Stimulated activated CD8-positive, alpha-beta memory T cell treated with anti-CD3 and anti-CD28 coated beads, Interleukin-7, amount 100 ng/mL, for 1 hour (primary cell): Measurements from ENCODE around the gene GMPS.
"Not testable (repeated sequence)": the region's sequence is repeated elsewhere in the genome, so short reads cannot be mapped to it uniquely, and the experiment has no call there.

ENCODE experiments used
- DNase-seq, 2 donors: peaks; one replicate each; pipeline ENCODE4 v3.0.0-alpha.2; 2020; ENCODE audit warnings: low read depth in 2 of 2

GMPS gene

GRCh38 chr3:155941354-155941753, 70.9 kb downstream of the GMPS start:
- no peak for DNase-seq

GRCh38 chr3:155944081-155944480, 73.6 kb downstream of the GMPS start:
- no peak for DNase-seq

DNA sequence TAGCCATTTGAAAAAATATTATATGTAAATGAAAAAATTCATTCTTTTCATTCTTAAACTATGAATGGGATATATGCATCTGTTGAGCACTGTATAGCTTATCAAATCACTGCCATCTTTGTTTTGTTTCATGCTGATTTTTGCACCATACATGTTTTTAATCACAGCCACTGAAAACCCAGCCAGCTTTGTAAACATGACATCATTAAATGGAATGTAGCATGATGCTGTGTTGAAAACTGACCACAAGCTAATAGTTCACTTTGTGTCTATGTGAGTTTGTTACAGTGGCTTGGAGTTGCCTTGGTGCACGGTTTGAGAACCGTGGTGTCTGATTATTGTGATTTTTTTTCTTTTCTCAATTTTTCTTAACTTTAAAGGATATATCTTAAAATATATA, 75.7 kb downstream of the GMPS start:
- DNase-seq: no peak

DNA sequence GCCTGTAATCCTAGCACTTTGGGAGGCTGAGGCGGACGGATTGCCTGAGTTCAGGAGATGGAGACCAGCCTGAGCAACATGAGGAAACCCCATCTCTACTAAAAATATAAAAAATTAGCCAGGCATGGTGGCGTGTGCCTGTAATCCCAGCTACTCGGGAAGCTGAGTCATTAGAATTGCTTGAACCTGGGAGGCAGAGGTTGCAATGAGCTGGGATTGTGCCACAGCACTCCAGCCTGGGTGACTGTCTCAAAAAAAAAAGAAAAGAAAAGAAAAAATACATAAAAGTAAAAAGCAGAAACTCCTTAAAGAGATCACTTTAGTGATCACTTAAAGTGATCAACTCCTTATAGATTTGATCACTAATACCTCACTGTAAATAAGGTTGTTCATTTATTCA, 78.0 kb downstream of the GMPS start:
- no peak for DNase-seq

DNA sequence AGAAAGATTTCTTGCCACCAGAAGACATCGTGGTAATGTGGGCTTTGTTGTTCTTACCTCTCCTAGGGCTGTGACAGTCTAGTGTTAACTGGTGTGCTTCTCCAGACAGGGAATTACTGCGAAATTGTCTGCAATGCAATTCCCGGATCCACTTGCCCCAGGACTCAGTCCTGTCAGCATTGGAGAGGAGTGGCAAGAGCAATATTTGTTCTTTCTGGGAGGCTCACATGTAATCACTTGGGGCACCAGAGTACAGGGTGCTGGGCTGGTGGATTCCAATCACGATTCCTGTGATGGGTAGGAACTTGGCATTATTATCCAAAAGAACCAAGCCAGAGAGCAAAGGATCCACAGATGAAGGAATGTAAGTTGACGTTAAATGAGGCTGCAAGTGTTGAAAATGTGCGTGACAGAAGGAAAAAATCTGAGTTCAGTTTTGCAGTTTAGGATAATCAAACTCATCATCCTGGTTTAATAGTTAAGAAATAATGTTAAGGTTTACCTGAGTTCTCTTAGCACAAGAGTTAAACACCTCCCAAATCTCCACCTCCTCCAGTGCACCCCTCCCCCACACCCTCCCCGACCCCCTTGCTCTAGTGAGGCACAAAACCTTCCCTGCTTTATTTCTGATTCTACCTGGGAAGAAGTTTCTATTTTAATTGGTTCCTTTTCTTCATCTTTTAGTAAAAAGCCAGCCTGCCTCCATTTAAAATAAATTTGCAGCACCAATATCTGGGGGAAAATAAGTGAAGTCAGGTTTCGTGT, 79.2 kb downstream of the GMPS start:
- no peak for DNase-seq

- no peak for DNase-seq
These were observed 86.3 kb downstream of the GMPS start for GRCh38 chr3:155956508-155957411.

- no peak for DNase-seq
These were observed 87.0 kb downstream of the GMPS start for GRCh38 chr3:155957412-155957880.

GRCh38 chr3:155958676-155959075, 88.2 kb downstream of the GMPS start:
- DNase-seq: no peak

- DNase-seq: no peak
These were observed 89.6 kb downstream of the GMPS start for GRCh38 chr3:155960060-155960459.

DNA sequence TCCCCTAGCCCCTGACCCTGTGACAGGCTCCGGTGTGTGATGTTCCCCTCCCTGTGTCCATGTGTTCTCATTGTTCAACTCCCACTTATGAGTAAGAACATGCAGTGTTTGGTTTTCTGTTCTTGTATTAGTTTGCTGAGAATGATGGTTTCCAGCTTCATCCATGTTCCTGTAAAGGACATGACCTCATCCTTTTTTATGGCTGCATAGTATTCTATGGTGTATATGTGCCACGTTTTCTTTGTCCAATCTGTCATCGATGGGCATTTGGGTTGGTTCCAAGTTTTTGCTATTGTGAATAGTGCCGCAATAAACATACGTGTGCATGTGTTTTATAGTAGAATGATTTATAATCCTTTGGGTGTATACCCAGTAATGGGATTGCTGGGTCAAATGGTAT, 90.6 kb downstream of the GMPS start:
- not testable (repeated sequence) for DNase-seq

- DNase-seq: no peak
These were observed 93.1 kb downstream of the GMPS start for GRCh38 chr3:155963570-155963969.

- no peak for DNase-seq
These were observed 99.9 kb downstream of the GMPS start for GRCh38 chr3:155970398-155970797.

DNA sequence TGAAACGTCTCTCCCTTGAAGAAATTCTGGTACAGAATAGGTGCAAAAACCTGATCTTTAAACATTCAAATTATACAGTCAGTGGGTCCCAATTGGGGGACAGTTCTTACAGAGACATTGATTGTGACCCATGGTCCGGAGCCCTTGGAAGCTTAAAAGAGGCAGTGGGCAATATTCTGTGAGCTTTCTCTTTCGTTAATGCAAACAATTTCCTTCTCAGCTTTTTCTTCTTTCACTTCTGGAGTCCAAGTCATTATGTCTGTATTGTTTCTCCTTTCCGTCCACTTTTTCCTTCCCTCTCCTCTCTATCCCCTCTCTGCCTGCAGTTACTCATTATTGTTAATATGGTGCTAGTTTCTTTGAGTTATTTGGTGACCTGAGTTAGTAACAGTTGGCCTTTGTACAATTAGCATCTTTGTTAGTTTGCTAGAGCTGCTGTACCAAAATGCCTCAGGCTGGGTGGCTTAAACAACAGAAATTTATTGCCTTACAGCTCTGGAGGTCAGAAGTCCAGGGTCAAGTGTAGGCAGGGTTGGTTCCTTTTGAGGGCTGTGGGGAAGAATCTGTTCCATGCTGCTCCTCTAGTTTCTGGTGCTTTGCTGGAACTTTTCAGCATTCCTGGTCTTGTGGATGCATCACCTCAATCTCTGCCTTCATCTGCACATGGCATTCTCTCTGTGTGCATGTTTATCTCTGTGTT, 102.6 kb downstream of the GMPS start:
- no peak for DNase-seq

DNA sequence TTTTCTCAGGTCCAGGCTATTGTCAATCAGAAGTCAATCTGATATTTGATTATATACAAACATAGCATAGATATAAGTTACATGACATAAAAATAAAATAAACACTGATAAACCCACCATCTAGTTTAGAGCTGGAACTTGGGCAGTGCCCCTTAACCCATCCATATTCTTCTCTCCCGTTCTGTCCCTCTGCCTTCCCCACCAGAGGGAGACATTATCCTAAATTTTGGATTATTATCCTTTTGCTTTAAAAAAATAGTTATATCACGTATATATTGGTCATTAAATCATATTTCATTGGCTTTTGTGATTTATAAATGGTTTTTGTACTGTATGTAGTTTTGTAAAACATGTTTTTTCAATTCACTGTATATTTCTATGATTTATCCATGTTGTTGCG, 107.9 kb downstream of the GMPS start:
- DNase-seq: no peak

DNA sequence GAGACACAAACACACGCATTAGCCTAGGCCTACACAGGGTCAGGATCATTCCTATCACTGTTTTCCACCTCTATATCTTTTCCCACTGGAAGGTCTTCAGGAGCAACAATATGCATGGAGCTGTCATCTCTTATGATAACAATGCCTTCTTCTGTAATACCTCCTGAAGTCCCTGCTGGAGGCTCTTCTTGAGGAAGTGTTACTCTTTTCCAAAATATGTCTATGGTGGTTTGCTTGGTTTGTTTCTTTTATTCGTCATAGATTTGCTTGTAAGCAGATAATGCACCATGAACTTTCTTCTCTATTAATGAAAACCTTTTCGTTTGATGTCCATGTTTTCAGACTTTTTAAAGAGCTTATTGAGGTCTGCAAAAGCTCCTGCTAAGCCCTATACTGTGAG, 109.3 kb downstream of the GMPS start:
- DNase-seq: no peak

GRCh38 chr3:155981669-155982068, 111.2 kb downstream of the GMPS start:
- DNase-seq: no peak

GRCh38 chr3:155983834-155984474, 113.5 kb downstream of the GMPS start:
- no peak for DNase-seq

DNA sequence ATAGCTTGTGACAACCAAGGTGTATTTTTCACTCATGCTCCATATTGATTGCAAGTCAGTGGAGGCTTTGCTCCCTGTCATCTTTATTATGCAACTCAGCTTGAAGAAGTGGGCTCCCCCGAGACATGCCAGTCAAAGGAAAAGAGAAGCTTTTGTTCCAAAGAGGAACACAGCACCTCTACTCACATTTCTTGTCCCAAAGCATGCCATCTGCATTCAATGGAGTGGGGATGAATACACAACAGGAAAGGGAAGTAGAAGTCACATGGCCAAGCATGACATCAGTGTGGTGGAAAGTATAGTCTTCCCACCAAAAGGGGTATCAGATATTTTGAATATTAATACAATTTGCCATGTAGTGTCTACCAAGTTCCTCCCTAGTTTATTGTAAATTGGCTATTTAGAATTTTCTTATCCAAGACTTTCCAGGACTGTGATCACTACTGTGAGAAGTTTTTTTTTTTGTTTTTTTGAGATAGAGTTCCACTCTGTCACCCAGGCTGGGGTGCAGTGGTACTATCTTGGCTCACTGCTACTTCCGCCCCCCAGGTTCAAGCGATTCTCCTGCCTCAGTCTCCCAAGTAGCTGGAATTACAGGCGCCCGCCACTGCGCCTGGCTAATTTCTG, 114.5 kb downstream of the GMPS start:
- DNase-seq: no peak

DNA sequence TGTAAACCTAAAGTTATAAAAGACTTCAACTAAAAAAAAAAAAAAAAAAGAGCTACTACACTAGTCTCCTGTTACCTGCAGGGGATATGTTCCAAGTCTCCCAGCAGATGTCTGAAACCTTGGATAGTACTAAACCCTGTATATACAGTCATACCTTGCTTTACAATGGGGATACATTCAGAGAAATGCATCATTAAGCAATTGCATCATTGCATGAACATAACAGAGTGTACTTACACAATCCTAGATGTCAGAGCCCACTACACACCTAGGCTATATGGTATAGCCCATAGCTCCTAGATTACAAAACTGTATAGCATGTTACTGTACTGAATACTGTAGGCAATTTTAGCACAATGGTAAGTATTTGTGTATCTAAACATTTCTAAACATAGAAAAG, 119.1 kb downstream of the GMPS start:
- no peak for DNase-seq

DNA sequence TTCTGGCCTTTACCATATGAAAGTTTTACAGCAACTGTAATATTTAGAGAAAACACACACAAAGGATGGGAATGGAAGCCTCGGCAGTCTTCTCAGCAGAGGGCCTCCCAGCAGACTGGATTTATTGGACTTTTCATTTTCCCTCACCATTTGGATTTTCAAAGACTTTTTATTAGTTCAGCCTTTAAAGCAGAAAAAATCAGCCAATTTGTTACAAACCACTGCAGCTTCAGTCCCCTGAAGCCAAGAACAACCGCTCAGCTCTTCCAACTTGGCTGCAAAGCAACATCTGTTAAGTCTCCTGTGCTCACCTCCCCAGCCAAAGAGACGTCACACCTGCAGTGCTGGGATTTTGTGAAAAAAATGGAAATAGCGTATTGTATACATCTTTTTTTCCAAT, 120.8 kb downstream of the GMPS start:
- no peak for DNase-seq

DNA sequence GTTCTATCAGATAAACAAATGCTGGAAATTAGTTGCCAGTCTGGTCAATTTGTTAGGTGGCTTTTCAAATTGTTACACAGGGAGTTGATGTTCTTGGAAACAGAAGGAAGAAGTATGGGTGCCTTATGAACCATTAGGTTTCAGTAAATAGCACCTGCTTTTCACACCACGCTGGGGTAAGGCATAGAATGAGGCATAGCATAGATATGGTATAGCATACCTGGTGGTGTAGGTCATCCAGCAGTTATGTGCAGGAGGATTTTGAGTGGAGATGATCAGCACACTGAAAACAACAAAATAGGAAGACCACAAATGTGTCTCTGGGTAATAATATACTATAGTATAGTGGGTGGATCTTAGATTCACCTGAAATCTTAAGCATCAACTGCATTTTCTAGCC, 121.4 kb downstream of the GMPS start:
- DNase-seq: no peak
